Lung (tissue), 12 donors: ENCODE data around the gene SEC14L1. TPM values are rescaled to one million over a fixed set of nuclear protein-coding genes. Genes with fewer than 3 reads are reported as not detected.

Experiments
- ATAC-seq: fragments of 200-7000 bp; cut with Tn5 transposase; one replicate; pipeline ENCODE4 v1.9.1; 2020; ENCODE audit warnings: moderate number of reproducible peaks; ENCODE audit not compliant: insufficient read depth, low FRiP score
- DNase-seq, 3 donors: peaks; one replicate each; pipeline ENCODE4 v3.0.0-alpha.2; 2013 to 2017
- H3K27ac ChIP-seq, 2 donors: one replicate each; pipeline ENCODE4 v1.5.1; 2013; ENCODE audit warnings: mild to moderate bottlenecking in 2 of 2, moderate library complexity in 2 of 2, control low read depth in 1 of 2, inconsistent platforms in 1 of 2, low read depth in 1 of 2, low read length in 1 of 2
- H3K27me3 ChIP-seq, 3 donors: one replicate each; pipeline ENCODE4 v1.5.1; 2013; ENCODE audit warnings: low read length in 2 of 3; ENCODE audit not compliant: control insufficient read depth in 3 of 3, insufficient read depth in 3 of 3
- H3K36me3 ChIP-seq, 4 donors: one replicate each; pipeline ENCODE4 v1.5.1; 2013; ENCODE audit warnings: low read length in 4 of 4, mild to moderate bottlenecking in 1 of 4, moderate library complexity in 1 of 4; ENCODE audit not compliant: control insufficient read depth in 4 of 4, insufficient read depth in 4 of 4
- H3K4me1 ChIP-seq, 5 donors: one replicate each; pipeline ENCODE4 v1.5.1; 2013; ENCODE audit warnings: low read length in 5 of 5, mild to moderate bottlenecking in 2 of 5, moderate library complexity in 1 of 5; ENCODE audit not compliant: control insufficient read depth in 5 of 5, insufficient read depth in 5 of 5
- H3K4me3 ChIP-seq: one replicate; pipeline ENCODE4 v1.5.1; 2013; ENCODE audit warnings: mild to moderate bottlenecking, control low read depth, moderate library complexity
- H3K9ac ChIP-seq, 2 donors: one replicate each; pipeline ENCODE4 v1.5.1; 2013; ENCODE audit warnings: low read length in 2 of 2, control low read depth in 1 of 2; ENCODE audit not compliant: insufficient read depth in 1 of 2
- H3K9me3 ChIP-seq, 4 donors: one replicate each; pipeline ENCODE4 v1.5.1; 2013; ENCODE audit warnings: low read length in 3 of 4, mild to moderate bottlenecking in 1 of 4, moderate library complexity in 1 of 4; ENCODE audit not compliant: control insufficient read depth in 4 of 4, insufficient read depth in 3 of 4
- CTCF ChIP-seq: IDR thresholded peaks from 2 replicates; pipeline ENCODE4 v1.5.1; 2012; ENCODE audit warnings: mild to moderate bottlenecking; ENCODE audit errors: control extremely low read depth, extremely low read depth
- WGBS, 2 donors: extraction: QIAGEN DNeasy Blood & Tissue Kit; methylation state at CpG; one replicate each; pipeline ENCODE4 v1.1.7; 2013; 5-methylcytosine and 5-hydroxymethylcytosine counted together
- polyA plus RNA-seq, 2 donors: library from polyadenylated mRNA; stranded (reverse); fragments of 200-250 nt; gene quantifications; one replicate each; pipeline ENCODE4 v1.2.1, GENCODE V29; 2013
- total RNA-seq, 2 donors: library from RNA; depleted of rRNA in 1 of 2; stranded (reverse); fragments of >200 nt in 1 of 2; gene quantifications; one replicate each; pipeline ENCODE4 v1.2.1, GENCODE V29; 2014 to 2021
- donor health status: control.
- donor health status: control.
- donor health status: Bipolar disorder and iron deficiency.
- donor health status: healthy.
- donor health status: DM: yes; HTN: yes; CAD: no.

SEC14L1 gene
- total and polyA plus RNA-seq, 4 donors = 41.6 to 171 (median 135) TPM

GRCh38 chr17:77119668-77120301 is 21.0 kb upstream of the SEC14L1 start:
- no peak for TF ChIP-seq CTCF
- no peaks in the 10 kb centered on the region for H3K27me3 ChIP-seq
- no peak overlapping the region for H3K9ac ChIP-seq
- ATAC-seq = no peak
- H3K36me3 ChIP-seq = no peaks in the 10 kb centered on the region
- H3K27ac ChIP-seq = peak overlapping the region in 1 of 2 donors; percentile 72
- DNase-seq = no peak
- 61 to 83% methylated on average over 10 of the region's 10 CpGs for WGBS, 2 donors
- no peak overlapping the region for H3K4me3 ChIP-seq
- no peaks in the 10 kb centered on the region for H3K9me3 ChIP-seq
- peaks cover 0 to 39% (median 15%) of the 10 kb centered on the region in 5 donors for H3K4me1 ChIP-seq

GRCh38 chr17:77120868-77121267 is 19.9 kb upstream of the SEC14L1 start:
- Histone ChIP-seq H3K4me3 (no peak overlapping the region), H3K9me3 (no peaks in the 10 kb centered on the region), H3K4me1 (peaks cover 3 to 33% (median 14%) of the 10 kb centered on the region in 5 donors), H3K9ac (no peak overlapping the region), H3K36me3 (no peaks in the 10 kb centered on the region), H3K27ac (peak overlapping the region; percentile 15 to 49), H3K27me3 (no peaks in the 10 kb centered on the region)
- WGBS, 2 donors = 69 to 76% methylated on average over 7 of the region's 7 CpGs
- no peak for DNase-seq
- ATAC-seq = no peak
- TF ChIP-seq CTCF = no peak

GRCh38 chr17:77124192-77124889 is 16.4 kb upstream of the SEC14L1 start:
- no peak overlapping the region for H3K9ac ChIP-seq
- peaks cover 3 to 17% (median 12%) of the 10 kb centered on the region in 5 donors for H3K4me1 ChIP-seq
- WGBS, 2 donors = 38 to 42% methylated on average over 15 of the region's 15 CpGs

More at GRCh38 chr17:77124192-77124889, 16.4 kb upstream of the SEC14L1 start:
- H3K9me3 ChIP-seq = no peaks in the 10 kb centered on the region
- TF ChIP-seq CTCF = no peak
- ATAC-seq (peak; percentile 8), DNase-seq (peak; percentile 32 to 68 (median 41))
- H3K36me3 ChIP-seq = no peaks in the 10 kb centered on the region
- H3K27me3 ChIP-seq = no peaks in the 10 kb centered on the region
- H3K4me3 ChIP-seq = no peak overlapping the region
- peak overlapping the region; percentile 80 to 86 for H3K27ac ChIP-seq
